Left lobe of liver (tissue), 2 donors: ENCODE data around the gene SLC19A1. TPM values are rescaled to one million over a fixed set of nuclear protein-coding genes. Genes with fewer than 3 reads are reported as not detected.

Source experiments
- ATAC-seq: fragments of 200-7000 bp; cut with Tn5 transposase; one replicate; pipeline ENCODE4 v1.9.1; 2020; ENCODE audit warnings: mild to moderate bottlenecking, moderate library complexity
- DNase-seq: peaks from one replicate; pipeline ENCODE4 v3.0.0-alpha.2; 2020; ENCODE audit warnings: low spot score
- total RNA-seq: library from RNA; stranded (reverse); gene quantifications from one replicate; pipeline ENCODE4 v1.2.1, GENCODE V29; 2021
- donor health status: DM: no; HTN: no; CAD: no; lungs with moderate emphysema.
- donor health status: DM: no; HTN: yes; CAD: no.

Gene SLC19A1
- total RNA-seq, 1 donor from 2014 or later: 13.7 TPM

DNA sequence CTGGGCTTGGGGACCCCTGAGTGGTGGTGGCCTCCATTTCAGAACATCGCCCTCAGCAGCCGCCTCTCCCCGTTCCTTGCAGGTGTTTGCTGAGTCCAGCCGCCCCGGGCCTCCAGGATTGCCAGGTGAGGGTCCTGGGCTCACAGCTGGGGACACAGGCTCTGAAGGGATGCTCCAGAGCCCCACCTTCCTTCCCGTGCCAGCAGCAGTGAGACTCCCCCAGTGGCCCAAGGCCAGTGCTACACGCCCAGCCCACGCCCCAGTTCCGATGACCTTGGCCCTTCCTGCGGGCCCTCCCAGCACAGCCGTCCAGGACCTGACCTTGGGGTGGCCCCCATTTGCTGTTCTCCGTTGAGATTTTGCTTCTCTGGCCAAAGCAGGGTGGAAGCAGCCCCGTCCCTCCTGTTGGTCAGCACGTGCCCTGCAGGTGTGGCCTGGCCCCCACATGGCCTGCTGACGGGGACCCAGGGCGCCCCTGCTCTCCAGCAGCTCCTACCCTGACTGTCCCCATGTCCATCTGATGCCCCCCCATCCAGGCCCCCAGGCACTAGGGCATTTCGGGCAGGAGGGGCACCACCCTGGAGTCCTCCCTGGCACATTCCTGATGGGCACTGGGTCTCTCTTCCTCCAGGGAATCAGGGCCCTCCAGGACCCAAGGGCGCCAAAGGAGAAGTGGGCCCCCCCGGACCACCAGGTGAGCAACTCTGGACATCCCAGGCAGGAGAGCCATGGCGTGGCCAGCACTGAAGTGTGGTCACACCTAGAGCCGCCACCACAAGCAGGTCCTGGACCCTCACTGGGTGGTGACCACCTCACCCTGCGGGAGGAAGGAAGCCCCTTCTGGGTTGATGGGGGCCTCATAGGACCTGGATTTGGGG lies 45.0 kb downstream of the SLC19A1 start:
- peak; percentile 49 for DNase-seq

DNA sequence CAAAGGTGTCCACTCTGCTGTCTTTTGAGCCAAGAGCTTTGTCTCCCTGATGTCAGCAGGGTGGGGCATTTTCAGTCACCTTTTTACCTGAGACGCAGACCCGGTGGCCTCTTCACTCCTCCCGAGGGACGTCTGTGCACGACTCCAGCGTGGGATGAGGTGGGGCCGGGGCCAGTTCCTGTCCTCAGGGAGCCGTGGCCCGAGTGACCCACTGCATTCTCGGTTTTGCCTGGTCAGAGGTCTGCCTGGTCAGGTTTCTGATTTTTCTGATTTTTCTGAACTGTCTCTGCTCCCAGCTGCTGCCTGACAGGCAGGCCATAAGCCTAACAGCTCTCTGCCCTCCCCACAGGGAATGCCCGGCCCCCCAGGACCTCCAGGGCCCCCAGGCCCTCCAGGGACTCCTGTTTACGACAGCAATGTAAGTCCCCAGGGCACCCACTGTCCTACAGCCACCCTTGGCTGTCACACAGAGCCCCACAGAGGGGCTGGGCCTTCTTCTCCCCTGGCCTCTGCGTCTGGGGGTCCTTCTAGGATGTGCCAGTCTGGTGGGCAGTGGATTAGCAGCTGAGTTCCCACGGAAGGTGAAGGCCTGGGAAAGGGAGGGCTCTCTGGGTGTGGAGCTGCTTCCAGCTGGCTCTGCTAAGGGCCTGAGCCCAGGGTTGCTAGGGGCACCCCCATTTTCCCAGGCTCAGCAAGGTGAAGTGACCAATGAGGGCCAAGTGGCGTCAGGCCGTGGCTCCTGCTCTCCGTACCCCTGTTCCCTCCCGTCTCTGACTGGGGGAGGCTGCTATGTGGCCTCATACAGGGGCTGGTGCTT lies 45.9 kb downstream of the SLC19A1 start:
- ATAC-seq: no peak
- DNase-seq: no peak

More for the DNA sequence above, 45.0 kb downstream of the SLC19A1 start:
- ATAC-seq: no peak

- DNase-seq (no peak), ATAC-seq (peak; percentile 7)
These were observed 47.2 kb downstream of the SLC19A1 start for GRCh38 chr21:45494851-45495680.

DNA sequence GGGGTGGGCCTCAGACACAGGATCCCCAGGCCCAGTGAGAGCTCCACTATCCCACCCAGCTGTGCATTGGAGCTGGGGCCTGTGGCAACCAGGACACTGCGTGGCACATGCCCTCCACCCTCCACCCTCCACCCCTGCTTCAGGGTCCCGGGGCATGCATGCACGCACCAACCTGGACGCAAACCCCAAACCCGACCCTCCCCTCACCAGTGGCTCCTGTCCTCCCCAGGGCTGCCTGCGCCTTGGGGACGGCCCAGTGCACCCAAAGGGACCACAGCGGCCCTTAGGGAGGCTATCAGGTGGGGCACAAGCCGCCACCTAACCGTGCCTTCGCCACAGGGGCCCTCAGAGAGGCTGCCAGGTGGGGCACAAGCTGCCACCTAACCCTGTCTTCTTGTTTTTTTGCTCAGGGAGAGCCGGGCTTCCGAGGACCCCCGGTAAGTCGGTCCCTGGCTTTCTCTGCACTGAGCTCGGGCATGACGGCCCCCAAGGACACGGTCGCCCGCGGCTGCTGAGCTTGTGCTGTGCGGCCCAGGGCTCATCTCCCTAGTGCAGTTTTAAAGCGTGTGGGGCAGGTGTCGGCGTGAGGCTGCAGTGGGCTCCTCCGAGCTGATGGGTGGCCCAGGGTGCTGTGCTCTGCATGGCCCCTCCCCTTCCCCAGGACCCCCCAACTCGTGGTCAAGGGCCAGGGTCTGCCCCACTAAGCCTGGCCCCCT lies 47.9 kb downstream of the SLC19A1 start:
- no peak for DNase-seq
- ATAC-seq: no peak

GRCh38 chr21:45493401-45494001 lies 48.7 kb downstream of the SLC19A1 start:
- DNase-seq: no peak
- ATAC-seq: no peak

- DNase-seq: no peak
These were observed 49.5 kb downstream of the SLC19A1 start for GRCh38 chr21:45492765-45493164.

DNA sequence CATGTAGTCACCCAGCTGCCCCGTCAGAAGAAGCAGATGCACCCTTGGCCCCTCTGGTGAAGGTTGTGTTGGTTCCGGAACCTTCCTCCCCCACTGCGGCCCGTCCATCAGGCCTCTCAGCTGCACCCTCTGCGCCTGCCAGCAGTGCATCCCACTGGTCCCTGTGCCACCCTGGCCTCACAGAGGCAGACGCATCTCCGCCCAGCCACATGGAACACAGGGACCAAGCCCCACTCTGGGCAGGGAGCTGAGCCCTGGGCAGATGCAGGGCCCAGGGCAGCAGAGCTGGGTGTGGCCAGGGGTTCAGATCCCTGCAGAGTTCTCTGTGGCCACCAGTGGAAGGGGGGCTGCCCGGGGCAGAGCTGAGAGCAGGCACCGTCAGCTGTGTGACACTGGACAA lies 50.6 kb downstream of the SLC19A1 start:
- ATAC-seq (no peak), DNase-seq (no peak)

More at GRCh38 chr21:45492765-45493164, 49.5 kb downstream of the SLC19A1 start:
- ATAC-seq: no peak

GRCh38 chr21:45491056-45491455 lies 51.2 kb downstream of the SLC19A1 start:
- DNase-seq (no peak), ATAC-seq (no peak)

GRCh38 chr21:45490049-45490731 lies 52.0 kb downstream of the SLC19A1 start:
- DNase-seq (no peak), ATAC-seq (no peak)

DNA sequence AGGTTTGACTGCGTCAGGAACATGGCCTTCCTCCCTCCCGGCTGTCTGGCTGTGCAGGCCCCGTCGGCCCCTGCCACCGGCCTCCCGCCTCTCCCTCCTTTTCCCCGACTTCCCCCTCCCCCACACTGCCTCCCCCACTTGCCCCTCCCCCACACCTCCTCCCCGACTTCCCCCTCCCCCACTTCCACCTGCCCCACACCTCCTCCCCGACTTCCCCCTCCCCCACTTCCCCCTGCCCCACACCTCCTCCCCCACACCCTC lies 52.6 kb downstream of the SLC19A1 start:
- DNase-seq (no peak), ATAC-seq (peak; percentile 3)

- DNase-seq (no peak), ATAC-seq (no peak)
These were observed 53.1 kb downstream of the SLC19A1 start for GRCh38 chr21:45488931-45489721.

DNA sequence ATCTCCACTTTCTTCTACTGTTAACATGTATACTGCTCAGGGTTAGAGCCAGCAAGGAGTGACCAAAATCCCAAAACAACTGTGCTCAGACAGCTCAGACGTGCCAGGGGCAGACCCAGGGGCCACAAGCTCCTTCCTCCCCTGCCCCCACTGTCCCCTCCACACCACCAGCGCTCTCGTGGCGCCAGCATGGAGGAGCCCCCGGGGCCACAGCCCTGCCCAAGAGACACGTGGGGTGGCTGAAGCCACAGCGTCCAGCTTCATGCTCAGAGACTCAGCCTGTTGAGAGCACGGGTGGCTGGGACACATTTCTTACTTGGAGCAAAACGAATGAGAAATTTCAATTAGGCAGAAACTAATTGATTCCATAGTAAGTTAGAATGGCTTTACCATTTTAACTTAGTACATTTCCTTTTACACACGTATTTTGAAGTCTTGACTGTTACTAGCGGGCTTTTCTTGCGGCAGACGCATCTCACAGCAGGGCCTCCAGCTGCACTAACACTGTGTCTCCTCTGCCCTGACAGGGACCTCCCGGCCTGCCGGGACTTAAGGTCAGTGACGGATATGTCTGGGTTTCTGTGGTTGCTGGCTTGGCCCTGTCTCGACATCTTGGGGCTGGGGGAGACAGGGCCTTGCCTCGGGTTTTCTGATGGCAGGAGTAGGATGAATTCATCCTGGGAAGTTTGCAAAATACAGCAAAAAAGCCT lies 54.2 kb downstream of the SLC19A1 start:
- no peak for DNase-seq
- ATAC-seq: no peak

GRCh38 chr21:45487161-45487806 lies 55.0 kb downstream of the SLC19A1 start:
- ATAC-seq (no peak), DNase-seq (no peak)

DNA sequence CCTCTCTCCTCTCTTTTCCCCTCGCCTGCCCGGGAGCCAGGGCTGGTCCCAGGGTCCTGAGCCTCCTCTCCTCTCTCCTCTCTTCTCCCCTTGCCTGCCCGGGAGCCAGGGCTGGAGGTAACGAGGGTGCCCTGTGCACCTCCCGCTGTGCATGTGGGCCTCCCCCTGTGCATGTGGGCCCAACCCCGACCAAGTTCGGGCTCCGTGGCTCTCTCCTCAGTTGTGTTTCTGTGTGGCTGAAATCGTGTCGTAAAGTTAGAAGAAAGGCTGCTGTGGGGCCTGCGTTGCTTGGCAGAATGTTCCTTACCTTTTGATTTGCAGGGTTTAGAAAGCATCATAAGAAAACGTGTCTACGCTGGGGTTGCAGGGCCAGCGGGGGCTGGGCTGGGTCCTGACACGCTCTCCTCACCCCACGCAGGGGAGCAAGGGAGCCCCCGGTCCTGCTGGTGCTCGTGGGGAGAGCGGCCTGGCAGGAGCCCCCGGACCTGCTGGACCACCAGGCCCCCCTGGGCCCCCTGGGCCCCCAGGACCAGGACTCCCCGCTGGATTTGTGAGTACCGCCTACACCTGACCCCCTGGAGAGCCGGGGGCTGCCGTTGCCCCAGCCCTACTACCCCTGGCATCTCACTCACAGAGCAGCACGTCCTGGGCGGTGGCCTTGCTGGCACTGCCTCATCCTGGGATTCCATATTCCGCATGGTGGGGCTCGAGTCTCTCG lies 55.6 kb downstream of the SLC19A1 start:
- no peak for DNase-seq
- ATAC-seq: no peak

DNA sequence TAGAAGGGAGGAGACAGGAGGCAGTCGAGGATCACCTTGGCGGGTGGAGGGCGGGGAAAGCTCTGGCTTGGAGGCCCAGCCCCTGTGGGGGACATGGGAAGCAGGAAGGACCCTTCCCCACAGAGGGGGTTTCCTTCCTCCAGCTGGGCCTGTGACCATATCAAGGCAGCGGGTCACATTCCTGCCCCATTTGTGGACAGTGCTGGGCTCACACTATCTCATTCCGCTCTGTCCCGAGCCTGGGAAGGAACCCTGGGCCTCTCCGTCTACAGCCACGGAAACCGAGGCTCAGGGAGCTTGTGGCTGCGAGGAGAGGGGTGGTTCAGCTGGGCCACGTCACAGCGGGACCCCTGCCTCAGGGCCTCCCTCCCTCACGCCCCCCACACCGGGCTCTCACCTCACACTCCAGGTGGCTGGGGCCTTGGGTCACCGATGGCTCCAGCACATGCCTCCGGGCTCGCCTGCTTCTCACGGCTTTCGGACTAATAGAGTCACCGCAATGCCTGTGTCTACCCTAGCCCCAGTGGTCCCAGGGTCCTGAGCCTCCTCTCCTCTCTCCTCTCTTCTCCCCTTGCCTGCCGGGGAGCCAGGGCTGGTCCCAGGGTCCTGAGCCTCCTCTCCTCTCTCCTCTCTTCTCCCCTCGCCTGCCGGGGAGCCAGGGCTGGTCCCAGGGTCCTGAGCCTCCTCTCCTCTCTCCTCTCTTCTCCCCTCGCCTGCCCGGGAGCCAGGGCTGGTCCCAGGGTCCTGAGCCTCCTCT lies 56.4 kb downstream of the SLC19A1 start:
- DNase-seq (no peak), ATAC-seq (no peak)

DNA sequence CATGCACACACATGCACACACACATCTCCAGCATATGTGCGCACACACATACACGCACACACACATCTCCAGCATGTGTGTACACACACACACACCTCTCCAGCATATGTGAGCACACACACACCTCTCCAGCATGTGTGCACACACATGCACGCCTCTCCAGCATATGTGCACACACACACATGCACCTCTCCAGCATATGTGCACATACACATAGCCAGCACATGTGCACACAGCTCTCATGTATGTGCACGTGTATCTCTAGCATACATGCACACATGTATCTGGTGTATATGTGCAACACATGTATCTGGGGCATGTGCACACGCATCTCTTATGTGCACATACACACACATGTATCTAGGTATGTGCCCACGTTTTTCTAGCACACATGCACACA lies 57.9 kb downstream of the SLC19A1 start:
- no peak for DNase-seq

More for the DNA sequence above, 57.9 kb downstream of the SLC19A1 start:
- ATAC-seq: no peak
